HG03280 (cell line): ENCODE results near the gene CDKAL1.

ENCODE experiments used
- ATAC-seq: cut with Tn5 transposase; IDR thresholded peaks from one replicate; pipeline ENCODE4 v1.9.1; 2021; ENCODE audit warnings: mild to moderate bottlenecking, moderate library complexity; ENCODE audit not compliant: unreplicated experiment

The CDKAL1 gene

DNA sequence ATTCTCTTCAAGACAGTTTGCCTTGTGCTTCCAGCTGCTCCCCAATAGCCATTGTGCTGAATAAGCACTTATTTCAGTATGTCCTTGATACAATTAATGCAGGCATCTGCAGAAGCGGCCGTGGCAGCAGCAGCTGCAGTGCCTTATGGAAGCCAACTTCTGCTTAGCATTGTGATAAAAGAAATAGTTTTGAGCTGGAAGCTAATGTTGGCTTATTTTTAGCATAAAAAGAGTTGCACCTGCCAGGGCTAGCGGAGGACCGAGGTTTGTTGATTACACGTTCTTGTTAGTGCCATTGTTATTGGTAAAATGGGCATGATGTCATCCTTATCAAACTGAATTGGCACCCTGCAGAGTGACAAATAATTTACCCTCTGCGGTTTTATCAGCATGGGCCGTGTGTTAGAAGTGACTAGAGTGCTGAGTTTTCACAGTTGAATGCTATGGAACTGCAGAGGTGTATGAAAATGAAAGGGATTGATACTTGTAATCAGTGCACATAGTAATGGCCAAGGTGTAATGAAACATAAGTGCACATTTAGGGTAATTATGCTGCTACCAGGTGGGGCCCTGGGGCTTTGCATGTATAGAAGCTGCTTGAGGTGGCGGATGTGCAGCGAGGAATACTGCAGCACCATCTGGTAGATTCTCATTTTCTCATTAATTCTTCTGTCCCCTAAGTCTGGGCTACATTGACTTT lies 334.3 kb downstream of the CDKAL1 start:
- ATAC-seq, result no peak

DNA sequence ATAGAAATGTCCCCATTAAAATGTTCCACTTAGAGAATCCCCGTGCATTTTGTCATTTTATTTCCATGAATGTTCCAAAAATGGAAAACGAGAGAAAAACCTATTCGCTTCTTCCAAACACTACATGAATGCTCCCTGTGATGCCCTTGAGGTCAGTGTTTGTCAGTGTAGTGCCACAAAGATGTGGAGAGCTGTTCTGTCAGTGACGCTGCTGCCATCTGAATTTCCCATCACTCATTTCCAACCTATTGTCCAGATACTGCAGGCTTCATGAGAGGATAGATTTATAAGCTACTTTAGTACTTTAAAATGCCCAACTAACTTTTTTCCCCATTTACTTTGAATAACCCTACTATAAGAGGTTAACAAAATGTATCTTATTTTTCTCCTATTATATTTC lies 335.8 kb downstream of the CDKAL1 start:
- ATAC-seq, result no peak

DNA sequence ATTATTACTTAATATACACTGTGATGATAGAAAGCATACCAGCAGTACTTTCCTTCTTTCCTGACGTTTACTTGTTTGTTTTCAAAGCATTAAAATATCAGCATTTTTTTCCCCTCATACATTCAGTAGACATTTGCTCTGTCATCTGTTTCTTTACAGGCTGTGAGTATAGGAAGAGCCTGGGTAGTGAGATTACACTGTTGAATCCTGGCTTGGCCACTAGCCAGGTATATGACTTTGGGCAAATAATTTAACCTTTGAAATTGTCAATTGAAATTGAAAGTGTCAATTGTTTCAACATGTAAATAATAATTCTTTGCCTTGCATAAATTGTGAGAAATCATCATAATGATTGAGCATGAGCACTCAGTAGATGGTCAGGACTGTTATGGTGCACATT lies 336.2 kb downstream of the CDKAL1 start:
- no peak for ATAC-seq

DNA sequence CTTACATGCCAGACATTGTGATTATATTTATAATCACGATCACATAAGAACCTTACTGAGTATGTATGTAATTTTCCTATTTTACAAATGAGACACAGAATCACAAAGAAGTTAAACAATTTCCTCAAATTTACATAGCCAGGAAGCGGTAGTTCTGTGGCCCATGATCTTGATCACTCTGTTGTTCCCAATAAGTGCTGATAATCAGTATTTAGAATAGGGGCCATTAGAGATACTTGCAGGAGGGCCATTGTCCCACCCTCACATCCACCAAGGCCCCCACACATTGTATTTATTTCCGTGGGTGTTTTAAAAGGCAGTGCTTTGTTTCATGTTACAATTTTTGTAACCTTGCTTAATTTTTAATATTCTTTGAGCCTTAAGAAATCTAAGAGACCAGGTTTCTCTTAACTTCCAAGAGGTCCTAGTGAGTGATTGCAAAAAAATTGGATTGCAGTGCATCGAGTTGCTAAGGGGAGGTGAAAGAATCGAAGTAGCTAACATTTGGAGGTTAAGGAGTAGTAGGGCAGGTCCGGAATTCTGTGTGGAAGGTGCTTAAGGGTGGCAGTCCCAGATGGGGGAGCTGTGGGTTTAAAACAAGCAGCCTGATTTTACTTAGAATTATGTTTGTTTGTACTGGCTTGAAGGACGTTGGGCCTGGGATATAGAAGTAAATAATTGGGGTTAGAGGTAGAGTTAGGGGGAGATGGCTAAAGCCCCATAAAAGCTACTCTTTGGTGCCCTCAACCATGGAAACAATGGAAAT lies 339.4 kb downstream of the CDKAL1 start:
- ATAC-seq, result no peak

DNA sequence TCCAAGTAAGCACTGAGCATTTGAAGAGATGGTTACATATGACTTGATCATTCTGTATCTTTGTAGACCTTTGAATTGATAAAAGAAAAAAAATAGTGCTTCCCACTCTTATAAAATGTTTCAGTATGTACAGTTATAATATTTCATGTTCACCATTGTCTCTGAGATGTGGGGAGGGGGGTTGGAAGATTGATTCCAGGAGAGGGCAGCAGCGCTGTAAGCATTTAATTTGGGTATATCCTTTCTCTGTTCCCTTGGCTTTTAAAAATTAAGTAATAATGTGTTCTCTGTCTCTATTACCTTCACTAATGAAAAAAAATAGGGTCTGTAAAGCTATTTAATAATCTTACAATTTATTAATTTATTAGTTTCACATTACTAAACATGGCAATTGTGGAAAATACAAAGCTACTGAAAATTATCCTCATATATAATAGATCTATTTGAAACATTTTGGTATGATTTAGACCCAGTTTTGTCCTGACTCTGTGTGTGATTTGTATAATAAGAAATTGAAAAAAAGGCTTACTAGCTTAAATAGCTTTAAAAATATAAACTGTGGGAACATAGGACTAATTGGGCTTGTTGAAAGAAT lies 341.2 kb downstream of the CDKAL1 start:
- no peak for ATAC-seq

DNA sequence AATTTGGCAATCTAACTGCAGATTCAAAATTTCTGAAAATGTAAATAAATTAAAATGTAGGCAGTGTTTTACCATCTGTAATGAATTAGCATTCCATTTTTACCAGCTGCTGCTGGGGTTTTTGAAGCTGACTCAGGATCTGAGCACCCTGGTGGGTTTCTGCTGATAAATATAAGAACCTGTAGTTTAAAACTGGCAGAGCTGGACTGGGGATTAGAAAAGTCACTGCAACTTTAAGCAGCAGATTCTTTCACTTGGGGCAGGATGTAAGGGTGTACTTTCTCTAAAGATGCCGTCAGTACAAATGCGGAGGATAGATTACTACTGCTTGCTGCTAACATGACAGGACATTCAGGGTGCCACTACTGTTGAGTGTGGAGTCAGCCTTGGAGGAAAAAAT lies 341.8 kb downstream of the CDKAL1 start:
- no peak for ATAC-seq

DNA sequence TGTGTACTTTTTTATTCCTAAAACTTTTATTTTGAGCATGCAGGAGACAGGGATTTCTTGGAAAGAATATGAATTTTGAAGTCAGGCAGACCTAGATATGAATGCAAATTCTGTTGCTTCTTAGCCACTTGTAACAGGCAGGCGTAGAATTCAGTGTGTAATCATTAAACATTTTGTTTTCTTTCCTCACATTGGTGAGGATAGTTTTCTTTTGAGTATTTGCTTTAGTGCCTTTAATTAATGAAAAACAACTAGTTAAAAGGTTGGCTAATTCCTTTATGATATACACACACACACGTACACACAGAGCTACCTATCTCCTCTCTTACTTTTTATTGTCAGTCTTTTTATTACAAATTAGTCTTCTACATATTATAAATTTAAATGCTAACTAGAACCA lies 342.3 kb downstream of the CDKAL1 start:
- ATAC-seq, result no peak

DNA sequence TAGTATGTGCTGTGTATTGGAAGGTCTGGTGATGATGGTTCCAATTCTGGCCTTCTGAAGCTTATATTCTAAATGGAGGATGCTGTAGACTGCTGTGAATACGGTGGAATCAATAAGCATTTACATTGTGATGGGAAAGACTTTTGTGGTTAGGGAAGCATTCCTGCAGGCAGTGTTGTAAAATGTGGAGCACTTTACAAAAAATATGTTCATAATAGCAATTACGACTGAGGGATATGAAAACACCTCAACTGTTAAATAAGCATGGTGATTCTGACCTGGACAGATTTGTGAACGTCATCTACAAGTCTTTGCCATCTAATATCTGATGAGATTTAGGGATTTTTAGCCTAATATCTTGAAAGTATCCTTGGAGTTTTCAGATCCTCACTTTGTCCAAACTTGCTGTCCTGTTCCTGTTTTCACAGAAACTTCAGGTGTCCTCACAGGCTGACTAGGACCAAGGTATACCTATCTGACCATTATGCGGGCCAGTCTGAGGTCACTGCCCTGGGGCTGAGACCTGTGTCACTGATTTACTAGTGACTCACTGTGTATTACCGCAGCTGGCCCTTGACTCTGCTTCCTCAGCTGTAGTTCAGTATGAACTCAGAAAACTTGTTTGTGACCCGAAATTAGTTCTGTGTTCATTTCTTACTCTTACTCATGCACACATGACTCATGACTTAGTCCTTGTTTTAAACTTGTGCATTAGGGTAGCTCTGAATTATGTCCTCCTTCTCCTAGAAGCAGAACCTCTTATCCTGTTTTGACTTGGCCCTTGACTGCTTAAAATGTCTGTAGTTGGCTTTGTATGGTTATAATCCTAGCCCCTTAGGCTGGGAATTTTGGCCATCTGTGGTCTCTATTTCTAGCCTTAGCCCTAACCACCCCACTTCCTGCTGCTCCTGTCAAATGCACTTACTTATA lies 343.0 kb downstream of the CDKAL1 start:
- peak; percentile 98 for ATAC-seq

DNA sequence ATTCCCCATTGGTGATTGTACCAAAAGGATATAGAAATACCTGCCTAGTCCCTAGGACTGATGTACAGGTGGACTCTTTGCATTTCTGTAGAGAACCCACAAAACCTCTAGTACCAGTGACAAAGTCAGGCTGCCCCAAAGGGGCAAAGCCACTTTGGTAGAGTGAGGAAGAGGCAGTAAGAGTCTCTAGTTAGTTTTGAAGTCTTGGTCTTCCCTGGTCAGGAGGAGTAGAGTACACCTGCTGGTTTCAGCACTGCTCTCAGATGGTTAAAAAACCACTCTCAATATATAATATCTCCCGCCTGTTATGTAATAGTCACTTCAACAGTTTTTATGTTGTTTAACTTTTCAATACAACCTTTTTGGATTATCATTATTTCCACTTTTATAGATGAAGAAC lies 344.9 kb downstream of the CDKAL1 start:
- ATAC-seq, result peak; percentile 29

DNA sequence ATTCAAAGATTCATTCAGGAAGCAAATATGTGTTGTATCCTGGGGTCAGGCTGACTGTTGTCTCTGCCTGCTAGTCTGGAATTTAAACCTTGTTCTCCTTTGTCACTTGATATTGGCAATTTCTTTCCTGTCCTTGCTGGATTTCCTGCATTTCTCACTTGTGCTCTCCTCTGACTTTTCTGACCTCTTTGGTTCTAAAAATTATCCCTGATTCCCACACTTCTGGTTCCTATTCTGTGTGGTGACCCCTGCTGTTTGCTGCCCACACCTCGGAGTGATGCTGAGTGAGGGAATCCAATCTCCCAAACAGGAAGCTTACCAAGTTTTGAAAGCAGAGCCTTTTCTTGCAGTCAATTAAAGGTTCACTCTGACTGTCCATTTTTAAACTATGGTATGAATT lies 345.3 kb downstream of the CDKAL1 start:
- no peak for ATAC-seq

DNA sequence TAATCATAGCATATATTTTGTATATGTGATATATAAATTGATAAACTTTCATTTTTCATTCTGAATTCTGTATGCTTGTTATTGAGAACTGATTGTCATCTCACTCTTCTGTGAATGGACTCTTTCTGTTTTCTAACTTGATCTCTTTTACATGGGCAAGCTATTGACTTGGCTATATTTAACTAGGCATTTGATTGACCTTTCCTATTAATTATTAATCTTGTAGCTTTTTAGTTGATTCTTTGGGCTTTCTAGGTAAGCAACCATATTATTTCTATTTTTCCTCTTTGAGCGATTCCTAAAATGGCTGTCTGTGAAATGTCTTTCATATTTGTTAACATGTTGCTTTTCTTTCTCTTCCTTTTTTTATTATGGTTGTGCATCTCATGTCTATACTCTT lies 347.1 kb downstream of the CDKAL1 start:
- ATAC-seq, result no peak

DNA sequence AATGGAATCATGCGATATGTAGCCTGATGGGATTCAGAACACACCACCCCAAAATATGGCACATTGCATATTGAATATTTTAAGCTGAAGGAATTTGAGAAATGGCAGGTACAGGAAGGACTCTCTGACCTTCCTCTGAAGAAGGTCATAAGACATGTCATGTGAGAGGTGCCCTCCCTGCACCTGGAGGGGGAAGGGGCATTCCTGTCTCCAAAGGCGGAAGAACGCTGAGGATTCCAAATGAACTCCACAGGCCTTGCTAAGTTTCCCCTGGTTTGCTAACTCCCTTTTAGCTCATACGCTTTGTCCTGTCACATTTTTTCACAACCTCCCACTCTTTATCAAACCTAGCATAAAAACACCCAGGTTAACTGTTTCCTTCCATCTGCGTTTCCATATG lies 347.8 kb downstream of the CDKAL1 start:
- ATAC-seq, result no peak

DNA sequence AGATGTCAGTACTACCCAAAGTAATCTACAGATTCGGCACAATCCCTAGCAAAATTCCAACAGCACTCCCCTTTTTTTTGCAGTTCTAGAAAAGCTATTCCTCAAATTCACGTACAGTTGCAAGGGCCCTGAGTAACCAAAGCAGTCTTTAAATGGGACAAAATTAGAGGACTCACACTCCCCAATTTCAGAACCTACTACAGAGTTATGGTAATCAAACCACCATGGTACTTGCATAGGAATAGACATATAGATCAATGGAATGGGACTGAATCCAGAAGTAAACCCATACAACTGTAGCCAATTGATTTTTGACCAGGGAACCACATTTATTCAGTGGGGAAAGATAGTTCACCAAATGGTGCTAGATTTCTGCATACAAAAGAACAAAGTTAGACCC lies 350.8 kb downstream of the CDKAL1 start:
- no peak for ATAC-seq

DNA sequence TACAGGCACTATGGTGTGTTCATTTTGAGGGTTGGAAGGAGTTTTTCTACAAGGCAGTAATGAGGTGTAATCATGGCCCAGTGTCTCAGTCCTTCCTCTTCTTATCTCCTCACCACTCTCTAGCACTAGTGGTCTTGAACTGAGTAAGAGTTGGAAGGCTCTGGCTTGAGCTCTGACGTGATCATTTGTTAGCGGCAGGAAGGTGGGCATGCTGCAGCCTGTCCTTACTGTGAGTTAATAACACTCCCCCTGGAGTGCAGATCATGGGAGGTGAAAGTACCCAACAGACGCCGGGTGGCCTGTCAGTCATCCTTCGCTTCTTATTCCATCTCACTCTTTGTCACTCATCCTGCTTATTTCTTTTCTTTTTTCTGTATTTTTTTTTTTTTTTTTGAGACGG lies 356.9 kb downstream of the CDKAL1 start:
- ATAC-seq, result no peak

DNA sequence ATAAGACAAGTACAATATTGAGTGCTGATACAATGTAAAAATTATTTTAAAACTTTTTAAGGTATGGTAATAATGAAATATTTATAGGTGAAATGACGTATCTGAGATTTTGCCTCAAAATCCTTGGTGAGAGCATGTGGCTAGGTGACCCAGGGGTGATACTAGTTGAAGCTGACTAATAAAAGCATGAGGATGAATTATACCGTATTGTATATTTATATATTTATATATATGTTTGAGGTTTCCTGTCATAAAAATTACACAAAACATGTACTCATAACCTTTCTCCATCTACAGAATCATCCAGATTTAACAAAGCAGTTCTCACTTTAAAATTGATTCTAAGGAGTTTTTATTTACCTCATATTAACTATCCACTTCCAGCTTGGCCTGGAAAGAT lies 358.1 kb downstream of the CDKAL1 start:
- no peak for ATAC-seq

DNA sequence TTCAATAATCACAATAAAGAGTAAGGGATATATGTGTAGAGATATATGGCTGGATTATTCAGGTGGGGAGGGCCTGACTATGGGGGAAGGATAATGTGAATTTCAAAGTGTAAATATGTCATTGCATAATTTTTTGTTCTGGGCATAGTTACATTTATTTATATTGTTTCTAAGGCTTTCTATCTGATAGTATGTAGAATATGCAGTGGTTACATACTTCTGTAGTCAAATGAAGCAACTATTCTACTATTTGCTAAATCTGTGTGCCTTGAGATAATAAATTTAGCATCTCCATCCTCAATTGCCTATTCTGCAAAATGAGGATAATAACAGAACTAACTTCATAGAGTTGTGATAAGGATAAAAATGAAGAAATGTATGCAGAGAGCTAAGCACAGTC lies 359.2 kb downstream of the CDKAL1 start:
- no peak for ATAC-seq

DNA sequence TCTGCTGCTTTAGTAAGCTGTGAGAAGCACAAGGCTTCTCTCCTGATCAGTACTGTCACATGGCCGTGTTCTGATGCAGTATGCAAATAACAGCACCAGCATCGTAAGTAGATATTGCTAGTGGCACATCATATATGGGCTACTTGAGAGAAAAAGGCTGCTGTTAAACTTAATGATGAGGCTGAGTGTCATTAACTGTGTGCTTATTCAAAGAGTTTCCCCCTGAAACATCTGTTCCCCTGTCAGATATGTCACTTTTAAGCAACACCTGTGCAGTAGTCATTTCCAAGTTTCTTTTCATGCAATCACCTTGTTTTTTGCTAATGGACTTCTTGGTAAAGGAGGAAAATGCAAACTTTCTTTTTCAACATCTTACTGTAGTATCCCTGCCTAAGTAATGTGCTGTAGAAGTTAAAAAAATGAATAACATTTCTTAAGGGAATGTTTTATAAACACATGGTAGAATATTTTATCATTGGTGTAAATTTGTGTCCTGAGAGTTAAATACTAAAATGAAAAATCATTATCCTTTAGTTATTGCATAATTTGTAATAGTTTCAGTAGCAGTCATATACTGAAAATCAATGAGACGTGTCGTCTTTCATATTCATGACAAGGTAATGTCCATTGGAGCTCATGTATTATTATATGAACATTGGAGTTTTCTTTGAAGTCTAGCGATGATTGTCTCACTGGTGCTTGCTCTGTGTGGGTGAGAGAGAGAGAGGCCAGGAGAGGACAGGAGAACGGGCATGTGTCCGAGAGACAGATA lies 366.3 kb downstream of the CDKAL1 start:
- peak; percentile 88 for ATAC-seq

DNA sequence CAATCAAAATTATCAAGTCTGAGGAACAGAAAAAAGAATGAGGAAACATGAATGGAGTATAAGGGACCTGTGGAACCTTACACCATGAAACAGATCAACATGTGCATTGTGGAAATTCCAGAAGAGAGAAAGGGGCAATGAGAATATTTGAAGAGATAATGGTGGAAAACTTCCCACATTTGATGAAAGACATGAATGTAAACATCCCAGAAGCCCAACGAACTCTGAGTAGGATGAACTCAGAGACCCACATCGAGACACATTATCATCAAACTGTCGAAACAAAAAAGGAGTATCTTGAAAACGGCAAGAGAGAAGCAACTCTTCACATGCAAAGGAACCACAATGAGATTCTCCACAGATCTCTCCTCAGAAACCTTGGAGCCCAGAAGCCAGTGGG lies 371.1 kb downstream of the CDKAL1 start:
- ATAC-seq, result no peak

DNA sequence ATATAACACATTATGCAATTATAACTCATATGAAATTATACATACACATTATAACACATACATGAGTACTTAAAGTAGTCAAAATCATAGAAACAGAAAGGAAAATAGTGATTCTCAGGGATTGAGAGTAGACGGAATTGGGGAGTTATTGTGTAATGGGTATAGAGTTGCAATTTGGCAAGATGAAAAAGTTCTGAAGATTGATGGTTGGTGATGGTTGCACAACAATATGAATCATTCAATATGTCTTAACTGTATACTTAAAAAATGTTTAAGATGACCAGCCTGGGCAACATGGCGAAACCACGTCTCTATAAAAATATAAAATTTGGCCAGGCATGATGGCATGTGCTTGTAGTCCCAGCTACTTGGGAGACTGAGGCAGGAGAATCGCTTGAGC lies 372.7 kb downstream of the CDKAL1 start:
- ATAC-seq, result no peak

DNA sequence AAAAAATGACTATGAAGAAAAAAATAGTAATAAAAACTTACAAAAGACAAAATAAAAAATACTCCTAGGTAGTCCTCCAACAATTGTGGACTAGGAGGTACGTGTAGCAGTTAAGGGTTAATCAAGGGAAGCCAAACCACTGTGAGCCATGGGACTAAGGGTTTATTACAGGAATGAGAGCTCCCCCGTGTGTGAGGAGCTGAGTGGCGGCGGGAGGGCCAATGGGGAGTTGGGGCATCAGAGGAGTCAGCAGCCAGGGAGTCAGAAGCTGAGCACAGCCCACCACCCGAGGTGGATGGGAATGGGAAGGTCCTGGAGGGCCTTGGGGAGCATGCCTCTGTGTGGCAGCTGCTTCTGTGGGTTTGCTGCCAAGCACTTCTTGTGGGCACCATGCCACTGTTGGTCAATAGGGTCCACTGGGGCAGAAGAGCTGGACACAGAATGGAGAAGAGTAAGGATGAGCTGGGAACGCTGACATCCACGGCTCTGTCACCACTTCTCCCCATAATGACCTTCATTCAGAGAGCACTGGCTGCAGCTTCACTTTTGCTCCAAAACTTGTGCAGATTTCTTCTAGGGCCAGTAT lies 373.3 kb downstream of the CDKAL1 start:
- ATAC-seq, result no peak
